ENCODE data around the gene SYTL3.

DNA sequence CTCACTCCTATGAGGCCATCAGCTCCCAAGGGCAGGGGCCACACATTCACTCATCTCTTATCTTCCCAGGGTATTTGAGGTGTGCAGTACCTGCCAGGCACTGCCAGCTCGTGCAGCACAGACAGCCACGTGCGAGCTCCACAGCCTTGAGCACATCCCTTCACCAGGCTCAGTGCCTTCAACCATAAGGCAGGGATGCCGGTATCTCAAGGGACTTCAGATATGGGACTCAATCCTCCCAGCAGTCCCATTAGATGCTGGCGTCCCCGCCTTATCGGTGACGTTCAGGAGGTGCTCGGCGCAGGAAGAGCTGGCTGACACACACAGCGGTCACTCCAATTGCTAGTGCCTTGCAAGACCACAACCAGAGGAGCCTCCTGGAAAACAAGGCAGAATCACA lies 122.3 kb downstream of the SYTL3 start:
- TF ChIP-seq EZH2 (IDR thresholded peaks at IDR 0.05; ENCODE audit: low read depth, low read length, severe bottlenecking): no peak
- TF ChIP-seq, protein P1, sequence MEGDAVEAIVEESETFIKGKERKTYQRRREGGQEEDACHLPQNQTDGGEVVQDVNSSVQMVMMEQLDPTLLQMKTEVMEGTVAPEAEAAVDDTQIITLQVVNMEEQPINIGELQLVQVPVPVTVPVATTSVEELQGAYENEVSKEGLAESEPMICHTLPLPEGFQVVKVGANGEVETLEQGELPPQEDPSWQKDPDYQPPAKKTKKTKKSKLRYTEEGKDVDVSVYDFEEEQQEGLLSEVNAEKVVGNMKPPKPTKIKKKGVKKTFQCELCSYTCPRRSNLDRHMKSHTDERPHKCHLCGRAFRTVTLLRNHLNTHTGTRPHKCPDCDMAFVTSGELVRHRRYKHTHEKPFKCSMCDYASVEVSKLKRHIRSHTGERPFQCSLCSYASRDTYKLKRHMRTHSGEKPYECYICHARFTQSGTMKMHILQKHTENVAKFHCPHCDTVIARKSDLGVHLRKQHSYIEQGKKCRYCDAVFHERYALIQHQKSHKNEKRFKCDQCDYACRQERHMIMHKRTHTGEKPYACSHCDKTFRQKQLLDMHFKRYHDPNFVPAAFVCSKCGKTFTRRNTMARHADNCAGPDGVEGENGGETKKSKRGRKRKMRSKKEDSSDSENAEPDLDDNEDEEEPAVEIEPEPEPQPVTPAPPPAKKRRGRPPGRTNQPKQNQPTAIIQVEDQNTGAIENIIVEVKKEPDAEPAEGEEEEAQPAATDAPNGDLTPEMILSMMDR (IDR thresholded peaks at IDR 0.05; ENCODE audit: control extremely low read depth in 1 of 3, insufficient read depth in 1 of 3, low read depth in 1 of 3, low read length in 3 of 3): no peak
- TF ChIP-seq, protein P2, sequence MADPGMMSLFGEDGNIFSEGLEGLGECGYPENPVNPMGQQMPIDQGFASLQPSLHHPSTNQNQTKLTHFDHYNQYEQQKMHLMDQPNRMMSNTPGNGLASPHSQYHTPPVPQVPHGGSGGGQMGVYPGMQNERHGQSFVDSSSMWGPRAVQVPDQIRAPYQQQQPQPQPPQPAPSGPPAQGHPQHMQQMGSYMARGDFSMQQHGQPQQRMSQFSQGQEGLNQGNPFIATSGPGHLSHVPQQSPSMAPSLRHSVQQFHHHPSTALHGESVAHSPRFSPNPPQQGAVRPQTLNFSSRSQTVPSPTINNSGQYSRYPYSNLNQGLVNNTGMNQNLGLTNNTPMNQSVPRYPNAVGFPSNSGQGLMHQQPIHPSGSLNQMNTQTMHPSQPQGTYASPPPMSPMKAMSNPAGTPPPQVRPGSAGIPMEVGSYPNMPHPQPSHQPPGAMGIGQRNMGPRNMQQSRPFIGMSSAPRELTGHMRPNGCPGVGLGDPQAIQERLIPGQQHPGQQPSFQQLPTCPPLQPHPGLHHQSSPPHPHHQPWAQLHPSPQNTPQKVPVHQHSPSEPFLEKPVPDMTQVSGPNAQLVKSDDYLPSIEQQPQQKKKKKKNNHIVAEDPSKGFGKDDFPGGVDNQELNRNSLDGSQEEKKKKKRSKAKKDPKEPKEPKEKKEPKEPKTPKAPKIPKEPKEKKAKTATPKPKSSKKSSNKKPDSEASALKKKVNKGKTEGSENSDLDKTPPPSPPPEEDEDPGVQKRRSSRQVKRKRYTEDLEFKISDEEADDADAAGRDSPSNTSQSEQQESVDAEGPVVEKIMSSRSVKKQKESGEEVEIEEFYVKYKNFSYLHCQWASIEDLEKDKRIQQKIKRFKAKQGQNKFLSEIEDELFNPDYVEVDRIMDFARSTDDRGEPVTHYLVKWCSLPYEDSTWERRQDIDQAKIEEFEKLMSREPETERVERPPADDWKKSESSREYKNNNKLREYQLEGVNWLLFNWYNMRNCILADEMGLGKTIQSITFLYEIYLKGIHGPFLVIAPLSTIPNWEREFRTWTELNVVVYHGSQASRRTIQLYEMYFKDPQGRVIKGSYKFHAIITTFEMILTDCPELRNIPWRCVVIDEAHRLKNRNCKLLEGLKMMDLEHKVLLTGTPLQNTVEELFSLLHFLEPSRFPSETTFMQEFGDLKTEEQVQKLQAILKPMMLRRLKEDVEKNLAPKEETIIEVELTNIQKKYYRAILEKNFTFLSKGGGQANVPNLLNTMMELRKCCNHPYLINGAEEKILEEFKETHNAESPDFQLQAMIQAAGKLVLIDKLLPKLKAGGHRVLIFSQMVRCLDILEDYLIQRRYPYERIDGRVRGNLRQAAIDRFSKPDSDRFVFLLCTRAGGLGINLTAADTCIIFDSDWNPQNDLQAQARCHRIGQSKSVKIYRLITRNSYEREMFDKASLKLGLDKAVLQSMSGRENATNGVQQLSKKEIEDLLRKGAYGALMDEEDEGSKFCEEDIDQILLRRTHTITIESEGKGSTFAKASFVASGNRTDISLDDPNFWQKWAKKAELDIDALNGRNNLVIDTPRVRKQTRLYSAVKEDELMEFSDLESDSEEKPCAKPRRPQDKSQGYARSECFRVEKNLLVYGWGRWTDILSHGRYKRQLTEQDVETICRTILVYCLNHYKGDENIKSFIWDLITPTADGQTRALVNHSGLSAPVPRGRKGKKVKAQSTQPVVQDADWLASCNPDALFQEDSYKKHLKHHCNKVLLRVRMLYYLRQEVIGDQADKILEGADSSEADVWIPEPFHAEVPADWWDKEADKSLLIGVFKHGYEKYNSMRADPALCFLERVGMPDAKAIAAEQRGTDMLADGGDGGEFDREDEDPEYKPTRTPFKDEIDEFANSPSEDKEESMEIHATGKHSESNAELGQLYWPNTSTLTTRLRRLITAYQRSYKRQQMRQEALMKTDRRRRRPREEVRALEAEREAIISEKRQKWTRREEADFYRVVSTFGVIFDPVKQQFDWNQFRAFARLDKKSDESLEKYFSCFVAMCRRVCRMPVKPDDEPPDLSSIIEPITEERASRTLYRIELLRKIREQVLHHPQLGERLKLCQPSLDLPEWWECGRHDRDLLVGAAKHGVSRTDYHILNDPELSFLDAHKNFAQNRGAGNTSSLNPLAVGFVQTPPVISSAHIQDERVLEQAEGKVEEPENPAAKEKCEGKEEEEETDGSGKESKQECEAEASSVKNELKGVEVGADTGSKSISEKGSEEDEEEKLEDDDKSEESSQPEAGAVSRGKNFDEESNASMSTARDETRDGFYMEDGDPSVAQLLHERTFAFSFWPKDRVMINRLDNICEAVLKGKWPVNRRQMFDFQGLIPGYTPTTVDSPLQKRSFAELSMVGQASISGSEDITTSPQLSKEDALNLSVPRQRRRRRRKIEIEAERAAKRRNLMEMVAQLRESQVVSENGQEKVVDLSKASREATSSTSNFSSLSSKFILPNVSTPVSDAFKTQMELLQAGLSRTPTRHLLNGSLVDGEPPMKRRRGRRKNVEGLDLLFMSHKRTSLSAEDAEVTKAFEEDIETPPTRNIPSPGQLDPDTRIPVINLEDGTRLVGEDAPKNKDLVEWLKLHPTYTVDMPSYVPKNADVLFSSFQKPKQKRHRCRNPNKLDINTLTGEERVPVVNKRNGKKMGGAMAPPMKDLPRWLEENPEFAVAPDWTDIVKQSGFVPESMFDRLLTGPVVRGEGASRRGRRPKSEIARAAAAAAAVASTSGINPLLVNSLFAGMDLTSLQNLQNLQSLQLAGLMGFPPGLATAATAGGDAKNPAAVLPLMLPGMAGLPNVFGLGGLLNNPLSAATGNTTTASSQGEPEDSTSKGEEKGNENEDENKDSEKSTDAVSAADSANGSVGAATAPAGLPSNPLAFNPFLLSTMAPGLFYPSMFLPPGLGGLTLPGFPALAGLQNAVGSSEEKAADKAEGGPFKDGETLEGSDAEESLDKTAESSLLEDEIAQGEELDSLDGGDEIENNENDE (IDR thresholded peaks at IDR 0.05; ENCODE audit: insufficient replicate concordance, low read length): no peak
- no peak for TF ChIP-seq SP1 (IDR thresholded peaks at IDR 0.05; ENCODE audit: low read depth, low read length)
- no peak for TF ChIP-seq RXRA (IDR thresholded peaks at IDR 0.05; ENCODE audit: insufficient read depth, low read depth, low read length)
- no peak for TF ChIP-seq EGR1 (IDR thresholded peaks at IDR 0.05; ENCODE audit: borderline replicate concordance, low read depth, low read length)
- TF ChIP-seq TAF1 (IDR thresholded peaks at IDR 0.05; ENCODE audit: low read depth, low read length): no peak
- TF ChIP-seq SUZ12 (IDR thresholded peaks at IDR 0.05; ENCODE audit: low read length): no peak
- TF ChIP-seq HDAC6 (IDR thresholded peaks at IDR 0.05; ENCODE audit: low read depth, low read length): no peak
- TF ChIP-seq CBX8 (IDR thresholded peaks at IDR 0.05; ENCODE audit: borderline replicate concordance, low read depth, low read length): no peak
- no peak for TF ChIP-seq POLR2A (IDR thresholded peaks at IDR 0.05; ENCODE audit: control extremely low read depth in 1 of 2, low read depth in 2 of 2, low read length in 2 of 2)
